Kidney (tissue), 14 donors: ENCODE results near the gene TENT4B. TPM values are rescaled to one million over a fixed set of nuclear protein-coding genes. Genes with fewer than 3 reads are reported as not detected.
"Not testable (repeated sequence)": the region's sequence is repeated elsewhere in the genome, so short reads cannot be mapped to it uniquely, and the experiment has no call there.

Source experiments
- DNase-seq, 5 donors: peaks; one replicate each; pipeline ENCODE4 v3.0.0-alpha.2; 2013 to 2020
- FAIRE-seq: peaks from 2 replicates; lab custom pipeline; 2012; peaks lifted over from hg19 to GRCh38; lab: Jason Lieb, UNC
- H3K27ac ChIP-seq, 2 donors: one replicate each; pipeline ENCODE4 v1.7.0; 2013; ENCODE audit warnings: low read depth in 2 of 2, low read length in 2 of 2, inconsistent platforms in 1 of 2
- H3K27me3 ChIP-seq: one replicate; pipeline ENCODE4 v1.7.1; 2013; ENCODE audit warnings: low read length, inconsistent platforms; ENCODE audit not compliant: control insufficient read depth, insufficient read depth
- H3K36me3 ChIP-seq, 3 donors: one replicate each; pipeline versions ENCODE4 v1.7.0 to v1.7.1; 2013; ENCODE audit warnings: low read length in 3 of 3, control low read depth in 1 of 3, inconsistent platforms in 1 of 3; ENCODE audit not compliant: insufficient read depth in 3 of 3, control insufficient read depth in 2 of 3
- H3K4me1 ChIP-seq, 3 donors: one replicate each; pipeline versions ENCODE4 v1.7.0 to v1.7.1; 2013; ENCODE audit warnings: low read length in 3 of 3, inconsistent platforms in 1 of 3, low read depth in 1 of 3; ENCODE audit not compliant: control insufficient read depth in 2 of 3, insufficient read depth in 2 of 3
- H3K4me3 ChIP-seq, 3 donors: one replicate each; pipeline versions ENCODE4 v1.7.0 to v1.8.1; 2013; ENCODE audit warnings: low read length in 3 of 3, control low read depth in 1 of 3, inconsistent platforms in 1 of 3
- H3K9ac ChIP-seq, 3 donors: one replicate each; pipeline versions ENCODE4 v1.7.0 to v1.7.1; 2013; ENCODE audit warnings: low read length in 3 of 3, control low read depth in 1 of 3, inconsistent platforms in 1 of 3
- H3K9me3 ChIP-seq, 3 donors: one replicate each; pipeline versions ENCODE4 v1.7.0 to v1.7.1; 2013; ENCODE audit warnings: low read length in 3 of 3, control low read depth in 1 of 3, inconsistent platforms in 1 of 3; ENCODE audit not compliant: control insufficient read depth in 2 of 3, insufficient read depth in 1 of 3
- intact Hi-C: fragments of 100-400 bp; cut with DNase I; formaldehyde crosslinking; loops from one replicate; pipeline ENCODE4 v1.11.1; 2022
- polyA plus RNA-seq: library from polyadenylated mRNA; stranded (reverse); fragments of 350-450 nt; fragmentation: Illumina TruSeq; extraction: RNeasy Lipid Tissue Mini Kit (QIAGEN cat#74804); gene quantifications from one replicate; pipeline ENCODE4 v1.2.3, GENCODE V29; 2014; ENCODE audit warnings: low read depth, low replicate concordance; ENCODE audit not compliant: insufficient read depth
- total RNA-seq: library from RNA; stranded (reverse); fragmentation: NEBNext Ultra II Directional; extraction: Animal tissue kit (Norgen Biotek cat#: 25700); gene quantifications from one replicate; pipeline ENCODE4 v1.2.1, GENCODE V29; 2021
- TF ChIP-seq, protein P1 (sequence below): IDR thresholded peaks from 3 replicates; pipeline ENCODE4 v1.5.1; 2012; ENCODE audit warnings: mild to moderate bottlenecking, moderate library complexity, borderline replicate concordance; ENCODE audit not compliant: insufficient read depth; ENCODE audit errors: extremely low read depth
- donor health status: control.
- donor health status: control.
- donor health status: control.
- donor health status: control.
- donor health status: control.
- donor health status: DM: yes; HTN: yes; CAD: no.
- donor health status: Normal renal cell carcinoma (clear cell type).

The TENT4B gene
- total and polyA plus RNA-seq, 2 donors from 2014 or later: 4.7 to 13.2 TPM

DNA sequence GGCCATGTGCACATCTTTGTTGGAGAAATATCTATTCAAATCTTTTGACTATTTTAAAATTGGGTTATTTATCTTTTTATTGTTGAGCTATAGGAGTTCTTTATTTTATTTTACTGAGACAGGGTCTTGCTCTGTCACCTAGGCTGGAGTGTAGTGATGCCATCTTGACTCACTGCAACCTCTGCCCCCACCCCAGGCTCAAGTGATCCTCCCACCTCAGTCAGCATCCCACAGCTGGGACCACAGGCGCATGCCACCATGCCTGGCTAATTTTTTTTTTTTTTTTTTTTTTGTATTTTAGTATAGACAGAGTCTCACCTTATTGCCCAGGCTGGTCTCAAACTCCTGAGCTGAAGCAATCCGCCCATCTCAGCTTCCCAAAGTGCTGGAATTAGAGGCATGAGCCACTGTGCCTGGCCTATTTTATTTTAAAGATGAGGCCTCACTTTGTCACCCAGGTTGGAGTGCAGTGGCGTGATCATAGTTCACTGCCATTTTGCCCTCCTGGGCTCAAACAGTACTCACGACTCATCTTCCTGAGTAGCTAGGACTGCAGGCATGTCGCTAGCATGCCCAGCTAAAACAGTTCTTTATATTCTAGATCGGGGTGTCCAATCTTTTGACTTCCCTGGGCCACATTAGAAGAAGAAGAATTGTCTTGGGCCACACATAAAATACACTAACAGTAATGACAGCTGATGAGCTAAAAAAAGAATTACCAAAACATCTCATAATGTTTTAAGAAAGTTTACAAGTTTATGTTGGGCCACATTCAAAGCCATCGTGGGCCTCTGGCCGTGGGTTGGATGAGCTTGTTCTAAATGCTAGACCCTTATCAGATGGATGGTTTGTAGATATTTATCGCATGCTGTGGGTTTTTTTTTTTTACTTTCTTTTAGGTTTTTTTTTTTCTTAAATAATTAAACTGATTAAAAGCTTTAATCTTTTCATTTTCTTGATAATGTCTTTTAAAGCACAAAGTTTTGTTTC lies 13.7 kb downstream of the TENT4B start:
- no peak overlapping the region for H3K4me3 ChIP-seq
- H3K36me3 ChIP-seq: no peaks in the 10 kb centered on the region
- H3K27me3 ChIP-seq: no peaks in the 10 kb centered on the region
- FAIRE-seq: peak; percentile 47
- DNase-seq: peak in 2 of 5 donors; percentile 21 to 35
- TF ChIP-seq, protein P1, sequence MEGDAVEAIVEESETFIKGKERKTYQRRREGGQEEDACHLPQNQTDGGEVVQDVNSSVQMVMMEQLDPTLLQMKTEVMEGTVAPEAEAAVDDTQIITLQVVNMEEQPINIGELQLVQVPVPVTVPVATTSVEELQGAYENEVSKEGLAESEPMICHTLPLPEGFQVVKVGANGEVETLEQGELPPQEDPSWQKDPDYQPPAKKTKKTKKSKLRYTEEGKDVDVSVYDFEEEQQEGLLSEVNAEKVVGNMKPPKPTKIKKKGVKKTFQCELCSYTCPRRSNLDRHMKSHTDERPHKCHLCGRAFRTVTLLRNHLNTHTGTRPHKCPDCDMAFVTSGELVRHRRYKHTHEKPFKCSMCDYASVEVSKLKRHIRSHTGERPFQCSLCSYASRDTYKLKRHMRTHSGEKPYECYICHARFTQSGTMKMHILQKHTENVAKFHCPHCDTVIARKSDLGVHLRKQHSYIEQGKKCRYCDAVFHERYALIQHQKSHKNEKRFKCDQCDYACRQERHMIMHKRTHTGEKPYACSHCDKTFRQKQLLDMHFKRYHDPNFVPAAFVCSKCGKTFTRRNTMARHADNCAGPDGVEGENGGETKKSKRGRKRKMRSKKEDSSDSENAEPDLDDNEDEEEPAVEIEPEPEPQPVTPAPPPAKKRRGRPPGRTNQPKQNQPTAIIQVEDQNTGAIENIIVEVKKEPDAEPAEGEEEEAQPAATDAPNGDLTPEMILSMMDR: no peak
- H3K4me1 ChIP-seq: peaks cover 3 to 25% (median 7%) of the 10 kb centered on the region in 3 donors
- H3K9me3 ChIP-seq: no peaks in the 10 kb centered on the region
- H3K27ac ChIP-seq: no peak overlapping the region
- intact Hi-C loops: no loop called here
- H3K9ac ChIP-seq: no peak overlapping the region

GRCh38 chr16:50167556-50167955 lies 14.4 kb downstream of the TENT4B start:
- intact Hi-C loops: no loop called here
- H3K9me3 ChIP-seq: no peaks in the 10 kb centered on the region
- H3K27me3 ChIP-seq: no peaks in the 10 kb centered on the region
- no peak for FAIRE-seq
- no peak overlapping the region for H3K27ac ChIP-seq
- H3K36me3 ChIP-seq: no peaks in the 10 kb centered on the region
- DNase-seq: peak in 3 of 5 donors; percentile 26 to 58 (median 42)
- H3K4me3 ChIP-seq: no peak overlapping the region
- TF ChIP-seq, protein P1: no peak
- no peak overlapping the region for H3K9ac ChIP-seq
- peaks cover 3 to 25% (median 7%) of the 10 kb centered on the region in 3 donors for H3K4me1 ChIP-seq

GRCh38 chr16:50169555-50170096 lies 16.5 kb downstream of the TENT4B start:
- TF ChIP-seq, protein P1: no peak
- DNase-seq (peak in 1 of 5 donors; percentile 27), FAIRE-seq (no peak)
- Histone ChIP-seq H3K27ac (no peak overlapping the region), H3K9ac (no peak overlapping the region), H3K4me1 (peaks cover 3 to 25% (median 7%) of the 10 kb centered on the region in 3 donors), H3K36me3 (no peaks in the 10 kb centered on the region), H3K9me3 (no peaks in the 10 kb centered on the region), H3K27me3 (no peaks in the 10 kb centered on the region), H3K4me3 (no peak overlapping the region)
- intact Hi-C loops: no loop called here

DNA sequence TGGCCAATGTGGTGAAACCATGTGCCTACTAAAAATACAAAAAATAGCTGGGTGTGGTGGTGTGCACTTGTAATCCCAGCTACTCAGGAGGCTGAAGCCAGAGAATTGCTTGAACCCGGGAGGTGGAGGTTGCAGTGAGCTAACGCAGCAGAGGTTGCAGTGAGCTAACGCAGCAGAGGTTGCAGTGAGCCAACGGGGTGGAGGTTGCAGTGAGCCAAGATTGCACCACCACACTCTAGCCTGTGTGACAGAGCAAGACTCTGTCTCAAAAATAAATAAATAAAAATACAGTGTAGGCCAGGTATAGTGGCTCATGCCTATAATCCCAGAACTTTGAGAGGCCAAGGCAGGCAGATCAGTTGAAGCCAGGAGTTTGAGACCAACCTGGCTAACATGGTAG lies 18.7 kb downstream of the TENT4B start:
- not testable (repeated sequence) for FAIRE-seq, H3K9ac ChIP-seq

More for the DNA sequence above, 18.7 kb downstream of the TENT4B start:
- H3K4me3 ChIP-seq, H3K27me3 ChIP-seq, H3K36me3 ChIP-seq, intact Hi-C loops, DNase-seq, H3K9me3 ChIP-seq, H3K27ac ChIP-seq: not testable (repeated sequence)
- H3K4me1 ChIP-seq: peaks cover 3 to 15% (median 7%) of the 10 kb centered on the region in 3 donors
